ENCODE data around the gene MDGA2.

MDGA2 gene

GRCh38 chr14:47511829-47512228, 163.6 kb downstream of the MDGA2 start:
- DNase-seq (ENCODE audit: extremely low read depth, low read depth), result no peak
- H3K4me3 ChIP-seq (replicated peaks; ENCODE audit: low read depth, low read length), result no peak overlapping the region
- no peak for TF ChIP-seq CTCF (IDR thresholded peaks at IDR 0.05; ENCODE audit: low read depth, low read length, missing control alignments)

- DNase-seq (ENCODE audit: extremely low read depth, low read depth), result no peak
- H3K4me3 ChIP-seq (replicated peaks; ENCODE audit: low read depth, low read length), result no peak overlapping the region
- TF ChIP-seq CTCF (IDR thresholded peaks at IDR 0.05; ENCODE audit: low read depth, low read length, missing control alignments), result no peak
These were observed 165.4 kb downstream of the MDGA2 start for GRCh38 chr14:47509957-47510356.

- TF ChIP-seq CTCF (IDR thresholded peaks at IDR 0.05; ENCODE audit: low read depth, low read length, missing control alignments), result no peak
- DNase-seq (ENCODE audit: extremely low read depth, low read depth), result no peak
- no peak overlapping the region for H3K4me3 ChIP-seq (replicated peaks; ENCODE audit: low read depth, low read length)
These were observed 167.5 kb downstream of the MDGA2 start for GRCh38 chr14:47507861-47508260.

- DNase-seq (ENCODE audit: extremely low read depth, low read depth), result no peak
- H3K4me3 ChIP-seq (replicated peaks; ENCODE audit: low read depth, low read length), result no peak overlapping the region
- no peak for TF ChIP-seq CTCF (IDR thresholded peaks at IDR 0.05; ENCODE audit: low read depth, low read length, missing control alignments)
These were observed 175.0 kb downstream of the MDGA2 start for GRCh38 chr14:47500369-47500768.

GRCh38 chr14:47490766-47491165, 184.6 kb downstream of the MDGA2 start:
- TF ChIP-seq CTCF (IDR thresholded peaks at IDR 0.05; ENCODE audit: low read depth, low read length, missing control alignments), result no peak
- no peak overlapping the region for H3K4me3 ChIP-seq (replicated peaks; ENCODE audit: low read depth, low read length)
- DNase-seq (ENCODE audit: extremely low read depth, low read depth), result no peak

- H3K4me3 ChIP-seq (replicated peaks; ENCODE audit: low read depth, low read length), result no peak overlapping the region
- TF ChIP-seq CTCF (IDR thresholded peaks at IDR 0.05; ENCODE audit: low read depth, low read length, missing control alignments), result no peak
- DNase-seq (ENCODE audit: extremely low read depth, low read depth), result no peak
These were observed 185.1 kb downstream of the MDGA2 start for GRCh38 chr14:47490353-47490752.

- TF ChIP-seq CTCF (IDR thresholded peaks at IDR 0.05; ENCODE audit: low read depth, low read length, missing control alignments), result no peak
- no peak overlapping the region for H3K4me3 ChIP-seq (replicated peaks; ENCODE audit: low read depth, low read length)
- DNase-seq (ENCODE audit: extremely low read depth, low read depth), result no peak
These were observed 190.0 kb downstream of the MDGA2 start for GRCh38 chr14:47485421-47485820.

Data from HFF-Myc (cell line).